CD4-positive, alpha-beta T cell (primary cell): ENCODE data around the gene POLR3H. TPM values are rescaled to one million over a fixed set of nuclear protein-coding genes. Genes with fewer than 3 reads are reported as not detected.

Experiments used
- ATAC-seq: fragments of 200-7000 bp; cut with Tn5 transposase; one replicate; pipeline ENCODE4 v1.10.0; 2022; ENCODE audit warnings: mild to moderate bottlenecking; ENCODE audit not compliant: poor library complexity
- CTCF ChIA-PET: fragments of 350-600 bp; sonication (Branson Sonifier 250); formaldehyde crosslinking; loops from one replicate; lab custom pipeline; 2021; ENCODE audit warnings: antibody characterized with exemption, inconsistent platforms; lab: Charles Lee
- POLR2A ChIA-PET: fragments of 350-600 bp; sonication (Branson Sonifier 250); formaldehyde crosslinking; loops from one replicate; lab custom pipeline; 2021; ENCODE audit warnings: antibody characterized with exemption, inconsistent platforms; lab: Charles Lee
- DNase-seq, 14 experiments: peaks; one replicate each; pipeline ENCODE4 v3.0.0-alpha.2; 2013 to 2020; ENCODE audit warnings: mixed read lengths in 2 of 14
- H3K27ac ChIP-seq, 2 donors: one replicate each; pipeline versions ENCODE4 v1.5.1 to v1.7.0; 2013; ENCODE audit warnings: low read length in 2 of 2, low read depth in 1 of 2, mild to moderate bottlenecking in 1 of 2
- H3K27me3 ChIP-seq, 2 experiments: 1 replicate in 1 of 2; 2 replicates in 1 of 2; pipeline versions ENCODE4 v1.6.1 to v1.7.0; 2013; ENCODE audit warnings: low read length in 2 of 2, control low read depth in 1 of 2, mild to moderate bottlenecking in 1 of 2, moderate library complexity in 1 of 2; ENCODE audit not compliant: insufficient read depth in 2 of 2, control insufficient read depth in 1 of 2
- H3K36me3 ChIP-seq: one replicate; pipeline ENCODE4 v1.6.1; 2013; ENCODE audit warnings: low read length, control low read depth; ENCODE audit not compliant: insufficient read depth
- H3K4me1 ChIP-seq: one replicate; pipeline ENCODE4 v1.6.1; 2013; ENCODE audit warnings: low read length, control low read depth; ENCODE audit not compliant: insufficient read depth
- H3K4me3 ChIP-seq: one replicate; pipeline ENCODE4 v1.5.1; 2013; ENCODE audit warnings: mild to moderate bottlenecking, low read length, moderate library complexity
- H3K9me3 ChIP-seq, 2 experiments: 1 replicate in 1 of 2; 2 replicates in 1 of 2; pipeline versions ENCODE4 v1.6.1 to v1.7.0; 2013; ENCODE audit warnings: low read length in 2 of 2, mild to moderate bottlenecking in 2 of 2, control low read depth in 1 of 2, moderate library complexity in 1 of 2; ENCODE audit not compliant: control insufficient read depth in 1 of 2, insufficient read depth in 1 of 2
- H3K27ac Mint-ChIP-seq: one replicate; pipeline ENCODE4 v1.8.0; 2020; ENCODE audit warnings: mixed read lengths
- H3K27me3 Mint-ChIP-seq: one replicate; pipeline ENCODE4 v1.8.0; 2021; ENCODE audit warnings: mixed read lengths
- H3K36me3 Mint-ChIP-seq: one replicate; pipeline ENCODE4 v1.8.0; 2021; ENCODE audit warnings: low read depth, mixed read lengths
- H3K4me1 Mint-ChIP-seq: one replicate; pipeline ENCODE4 v1.8.0; 2021; ENCODE audit warnings: low read depth, mixed read lengths
- H3K4me3 Mint-ChIP-seq: one replicate; pipeline ENCODE4 v1.8.0; 2020; ENCODE audit warnings: mild to moderate bottlenecking, mixed read lengths
- H3K9me3 Mint-ChIP-seq: one replicate; pipeline ENCODE4 v1.8.0; 2020; ENCODE audit warnings: mixed read lengths
- intact Hi-C, 2 experiments: fragments of 100-400 bp; cut with DNase I in 1 of 2; cut with micrococcal nuclease in 1 of 2; formaldehyde crosslinking; loops; one replicate each; pipeline versions ENCODE4 v1.15.1 to v1.9.0; 2023 to 2025; cut with DNase I, micrococcal nuclease
- total RNA-seq, 174 experiments: library from RNA in 2 of 174; stranded (reverse) in 2 of 174; gene quantifications; one replicate each; pipeline ENCODE4 v1.2.3 and lab custom pipeline; 2021 to 2026
- TF ChIP-seq, protein P1 (sequence below): fragments of 200-600 bp; IDR thresholded peaks from one replicate; pipeline ENCODE4 v1.8.0; 2022; ENCODE audit warnings: antibody characterized with exemption, mild to moderate bottlenecking

The POLR3H gene
- total RNA-seq, 2 experiments from 2014 or later: 13.4 to 17.3 TPM

DNA sequence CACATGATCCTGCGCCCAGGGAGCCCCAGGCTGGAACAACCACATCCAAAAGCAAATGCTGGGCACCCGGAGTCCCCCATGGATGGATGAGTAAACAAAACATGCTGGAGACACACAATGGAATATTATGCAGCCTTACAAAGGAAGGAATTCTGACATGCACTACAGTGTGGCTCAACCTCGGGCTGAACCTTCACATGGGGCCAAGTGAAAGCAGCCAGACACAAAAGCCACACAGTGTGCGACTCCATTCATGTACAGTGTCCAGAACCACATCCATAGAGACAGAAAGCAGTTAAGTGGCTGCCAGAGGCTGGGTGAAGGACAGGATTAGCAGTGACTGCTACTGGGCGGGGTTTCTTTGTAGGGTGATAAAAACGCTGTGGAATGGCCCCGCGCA lies 10.1 kb downstream of the POLR3H start:
- Histone ChIP-seq H3K27ac (no peak overlapping the region), H3K36me3 (peaks cover 49% of the 10 kb centered on the region), H3K9me3 (no peaks in the 10 kb centered on the region), H3K4me3 (no peak overlapping the region), H3K27me3 (no peaks in the 10 kb centered on the region), H3K4me1 (peaks cover 9% of the 10 kb centered on the region)
- CTCF ChIA-PET: no interaction called here
- no peak overlapping the region for H3K27ac Mint-ChIP-seq
- no peak overlapping the region for H3K4me3 Mint-ChIP-seq
- POLR2A ChIA-PET: no interaction called here
- H3K27me3 Mint-ChIP-seq: no peaks in the 10 kb centered on the region
- H3K9me3 Mint-ChIP-seq: no peaks in the 10 kb centered on the region
- intact Hi-C loops: no loop called here
- peaks cover 26% of the 10 kb centered on the region for H3K36me3 Mint-ChIP-seq
- ATAC-seq: no peak
- TF ChIP-seq, protein P1, sequence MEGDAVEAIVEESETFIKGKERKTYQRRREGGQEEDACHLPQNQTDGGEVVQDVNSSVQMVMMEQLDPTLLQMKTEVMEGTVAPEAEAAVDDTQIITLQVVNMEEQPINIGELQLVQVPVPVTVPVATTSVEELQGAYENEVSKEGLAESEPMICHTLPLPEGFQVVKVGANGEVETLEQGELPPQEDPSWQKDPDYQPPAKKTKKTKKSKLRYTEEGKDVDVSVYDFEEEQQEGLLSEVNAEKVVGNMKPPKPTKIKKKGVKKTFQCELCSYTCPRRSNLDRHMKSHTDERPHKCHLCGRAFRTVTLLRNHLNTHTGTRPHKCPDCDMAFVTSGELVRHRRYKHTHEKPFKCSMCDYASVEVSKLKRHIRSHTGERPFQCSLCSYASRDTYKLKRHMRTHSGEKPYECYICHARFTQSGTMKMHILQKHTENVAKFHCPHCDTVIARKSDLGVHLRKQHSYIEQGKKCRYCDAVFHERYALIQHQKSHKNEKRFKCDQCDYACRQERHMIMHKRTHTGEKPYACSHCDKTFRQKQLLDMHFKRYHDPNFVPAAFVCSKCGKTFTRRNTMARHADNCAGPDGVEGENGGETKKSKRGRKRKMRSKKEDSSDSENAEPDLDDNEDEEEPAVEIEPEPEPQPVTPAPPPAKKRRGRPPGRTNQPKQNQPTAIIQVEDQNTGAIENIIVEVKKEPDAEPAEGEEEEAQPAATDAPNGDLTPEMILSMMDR: no peak
- no peak for DNase-seq
- peaks cover 5% of the 10 kb centered on the region for H3K4me1 Mint-ChIP-seq

DNA sequence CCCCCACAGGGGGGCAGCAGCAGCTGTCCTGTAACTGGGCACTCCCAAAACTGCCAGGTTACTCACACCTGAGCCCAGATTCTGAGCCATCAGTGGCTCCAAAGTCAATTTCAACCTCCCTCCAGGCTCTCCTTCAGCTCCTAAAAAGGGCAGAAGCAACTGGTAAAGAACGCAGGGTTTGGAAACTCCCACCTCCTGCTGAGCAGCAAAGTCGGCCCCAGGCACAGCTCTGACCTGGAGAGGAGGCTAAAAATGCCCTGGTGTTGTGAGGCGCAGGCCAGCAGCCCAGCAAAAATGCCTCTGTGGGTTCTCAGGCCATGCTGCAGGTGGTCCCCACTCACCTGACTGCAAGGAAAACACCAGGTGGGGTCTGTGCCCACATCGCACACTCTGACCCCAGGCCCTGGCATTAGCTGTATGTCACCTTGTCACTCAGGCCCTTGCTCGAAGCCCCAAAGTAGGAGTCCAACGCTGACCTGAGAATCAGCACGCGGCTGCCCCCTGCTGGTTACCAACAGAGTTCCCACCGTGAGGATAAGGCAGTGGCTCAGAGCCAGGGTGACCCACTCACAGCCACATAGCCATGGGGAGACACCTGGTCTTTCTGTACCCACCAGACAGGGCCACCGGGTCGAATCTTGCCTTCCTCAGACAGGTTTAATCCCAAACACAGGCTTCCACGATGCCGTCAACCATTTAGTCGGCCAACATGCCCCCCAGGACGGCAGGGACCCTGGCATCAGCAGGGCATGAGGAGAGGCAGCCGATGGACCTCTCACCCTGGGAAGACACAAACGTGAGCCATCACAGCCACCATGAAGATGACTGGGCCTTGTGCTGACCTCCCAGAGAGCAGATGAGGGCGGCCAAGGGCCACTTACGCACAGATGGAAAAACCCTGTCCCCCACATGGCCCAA lies 11.1 kb downstream of the POLR3H start:
- Histone ChIP-seq H3K27ac (no peak overlapping the region), H3K4me3 (no peak overlapping the region), H3K27me3 (no peaks in the 10 kb centered on the region), H3K4me1 (peaks cover 9% of the 10 kb centered on the region), H3K36me3 (peaks cover 57% of the 10 kb centered on the region), H3K9me3 (no peaks in the 10 kb centered on the region)
- intact Hi-C loops: no loop called here
- H3K27me3 Mint-ChIP-seq: no peaks in the 10 kb centered on the region
- no peaks in the 10 kb centered on the region for H3K9me3 Mint-ChIP-seq
- peaks cover 5% of the 10 kb centered on the region for H3K4me1 Mint-ChIP-seq
- H3K27ac Mint-ChIP-seq: no peak overlapping the region
- H3K4me3 Mint-ChIP-seq: no peak overlapping the region
- CTCF ChIA-PET: interaction anchor here (0.6 to 1.3 kb wide), 3 partner anchors 14 to 151 kb away, joined by 3 to 6 read pairs (median 3); partner anchors contain the start of gene TEF
- ATAC-seq: peak; percentile 73
- peaks cover 35% of the 10 kb centered on the region for H3K36me3 Mint-ChIP-seq
- TF ChIP-seq, protein P1: peak; percentile 71
- DNase-seq: peak; percentile 42 to 80 (median 59)
- POLR2A ChIA-PET: no interaction called here

DNA sequence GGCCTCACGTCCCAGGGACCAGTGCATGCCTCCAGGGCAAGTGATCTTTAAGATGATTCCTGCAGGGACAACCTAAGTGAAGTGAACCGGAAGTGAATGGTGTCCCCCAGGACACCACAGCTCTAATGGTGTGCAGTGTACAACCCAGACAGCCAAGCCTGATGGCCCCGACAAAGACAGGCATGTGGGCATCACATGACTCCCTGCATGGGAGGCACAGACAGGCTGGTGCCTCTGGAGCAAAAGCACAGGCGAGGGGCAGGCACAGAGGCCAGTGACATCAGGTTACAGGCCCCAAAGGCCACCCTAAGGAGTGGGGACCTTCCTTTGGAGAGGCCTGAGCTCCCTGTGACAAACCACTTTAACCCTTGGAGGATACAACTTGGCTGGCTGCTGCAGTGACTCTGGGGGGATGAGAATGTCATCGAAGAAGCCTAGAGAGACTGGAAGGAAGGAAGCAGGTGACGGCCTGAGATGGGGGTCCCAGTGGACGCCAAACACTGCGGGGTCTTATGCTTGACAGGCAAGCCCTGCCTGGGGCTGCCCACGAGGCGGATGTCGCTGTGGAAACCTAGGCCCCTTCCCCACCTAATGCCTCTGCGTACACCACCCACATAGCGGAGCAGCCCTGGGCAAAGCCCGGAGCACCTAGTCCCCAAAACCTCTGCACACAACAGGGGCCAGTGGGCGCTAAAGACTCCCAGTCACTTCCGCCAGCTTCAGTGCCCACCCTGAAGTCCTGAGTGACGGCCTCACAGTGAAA lies 12.4 kb downstream of the POLR3H start:
- Mint-ChIP-seq H3K36me3 (peaks cover 41% of the 10 kb centered on the region), H3K4me3 (no peak overlapping the region), H3K4me1 (peaks cover 5% of the 10 kb centered on the region), H3K27me3 (no peaks in the 10 kb centered on the region), H3K9me3 (no peaks in the 10 kb centered on the region), H3K27ac (no peak overlapping the region)
- intact Hi-C loops: no loop called here
- ATAC-seq: no peak
- TF ChIP-seq, protein P1: no peak
- ChIA-PET CTCF (no interaction called here), POLR2A (no interaction called here)
- peaks cover 70% of the 10 kb centered on the region for H3K36me3 ChIP-seq
- H3K4me3 ChIP-seq: no peak overlapping the region
- no peak for DNase-seq
- H3K27ac ChIP-seq: no peak overlapping the region
- peaks cover 9% of the 10 kb centered on the region for H3K4me1 ChIP-seq
- H3K9me3 ChIP-seq: no peaks in the 10 kb centered on the region
- no peaks in the 10 kb centered on the region for H3K27me3 ChIP-seq
